GM12801 (cell line): ENCODE data around the gene ZNF24.

Source experiments
- CTCF ChIP-seq: IDR thresholded peaks from one replicate; pipeline ENCODE4 v1.5.1; 2011; ENCODE audit warnings: control low read depth; ENCODE audit not compliant: insufficient read length; ENCODE audit errors: extremely low read depth

The ZNF24 gene

GRCh38 chr18:35383136-35383535 lies 38.9 kb upstream of the ZNF24 start:
- TF ChIP-seq CTCF, result no peak

- no peak for TF ChIP-seq CTCF
These were observed 35.2 kb upstream of the ZNF24 start for GRCh38 chr18:35379421-35379820.

- no peak for TF ChIP-seq CTCF
These were observed 34.3 kb upstream of the ZNF24 start for GRCh38 chr18:35378574-35378896.

- TF ChIP-seq CTCF, result no peak
These were observed 33.8 kb upstream of the ZNF24 start for GRCh38 chr18:35377875-35378573.

- TF ChIP-seq CTCF, result no peak
These were observed 32.8 kb upstream of the ZNF24 start, which contains the start of gene ZNF396 for GRCh38 chr18:35376742-35377695. Gene ZNF396, minus strand, starts transcription at chr18:35377337. Its CDS starts 3,045 bp downstream, at chr18:35374292.

GRCh38 chr18:35376393-35376741 lies 32.1 kb upstream of the ZNF24 start:
- no peak for TF ChIP-seq CTCF

GRCh38 chr18:35374708-35375107 lies 30.5 kb upstream of the ZNF24 start:
- no peak for TF ChIP-seq CTCF
